H1 (cell line): ENCODE data around the gene GOLGA3. TPM values are rescaled to one million over a fixed set of nuclear protein-coding genes. Genes with fewer than 3 reads are reported as not detected.

Experiments
- ATF2 ChIP-seq: IDR thresholded peaks from 2 replicates; pipeline ENCODE4 v1.6.1; 2012; ENCODE audit warnings: low read length, inconsistent platforms
- CBX5 ChIP-seq: fragments of 300-800, 300-1000 bp; sonication (generic); IDR thresholded peaks from 2 replicates; pipeline ENCODE4 v1.7.1; 2016; ENCODE audit warnings: antibody characterized with exemption, low read length, low read depth
- CTCF ChIP-seq, 3 experiments: IDR thresholded peaks; 1 replicate in 2 of 3; 2 replicates in 1 of 3; pipeline versions ENCODE4 v1.5.1 to v1.6.1; 2011; ENCODE audit warnings: low read length in 3 of 3, mild to moderate bottlenecking in 3 of 3, inconsistent platforms in 2 of 3, low read depth in 1 of 3, moderate library complexity in 1 of 3; ENCODE audit not compliant: insufficient read depth in 1 of 3; ENCODE audit errors: control extremely low read depth in 1 of 3
- E2F6 ChIP-seq: IDR thresholded peaks from 2 replicates; pipeline ENCODE4 v1.6.1; 2012; ENCODE audit warnings: inconsistent platforms
- FOSL1 ChIP-seq: IDR thresholded peaks from 2 replicates; pipeline ENCODE4 v1.6.1; 2011; ENCODE audit warnings: mild to moderate bottlenecking, low read depth, low read length, moderate library complexity; ENCODE audit not compliant: insufficient read depth
- GTF2F1 ChIP-seq: IDR thresholded peaks from 2 replicates; pipeline ENCODE4 v1.6.1; 2012; ENCODE audit warnings: low read depth, low read length, improper control_type of control experiment, borderline replicate concordance
- HDAC2 ChIP-seq, 2 experiments: fragments of 300-600 bp in 1 of 2; sonication (generic) in 1 of 2; IDR thresholded peaks; 2 replicates each; pipeline ENCODE4 v1.6.1; 2011 to 2012; ENCODE audit warnings: low read depth in 2 of 2, low read length in 2 of 2, mild to moderate bottlenecking in 2 of 2, moderate library complexity in 2 of 2, borderline replicate concordance in 1 of 2, inconsistent platforms in 1 of 2
- KDM5A ChIP-seq: fragments of 200-600 bp; IDR thresholded peaks from 2 replicates; pipeline ENCODE4 v1.7.1; 2012; ENCODE audit warnings: mild to moderate bottlenecking, low read length, inconsistent platforms, mixed read lengths
- NRF1 ChIP-seq: IDR thresholded peaks from 2 replicates; pipeline ENCODE4 v1.6.1; 2011; ENCODE audit warnings: mild to moderate bottlenecking, low read depth, low read length, improper control_type of control experiment
- RFX5 ChIP-seq: IDR thresholded peaks from 2 replicates; pipeline ENCODE4 v1.6.1; 2011; ENCODE audit warnings: low read depth, low read length, improper control_type of control experiment, borderline replicate concordance
- SRF ChIP-seq: IDR thresholded peaks from 2 replicates; pipeline ENCODE4 v1.6.1; 2011; ENCODE audit warnings: mild to moderate bottlenecking, low read depth, low read length, moderate library complexity
- TBP ChIP-seq: IDR thresholded peaks from 2 replicates; pipeline ENCODE4 v1.6.1; 2011; ENCODE audit warnings: low read depth, low read length, improper control_type of control experiment
- polyA plus RNA-seq, 7 experiments: library from polyadenylated mRNA; depleted of rRNA in 3 of 7; stranded (reverse) in 5 of 7; unstranded in 2 of 7; fragments of >200 nt in 5 of 7; fragments of 200-250 nt in 2 of 7; gene quantifications; 1 replicate in 5 of 7; 2 replicates in 1 of 7; 4 replicates in 1 of 7; pipeline versions ENCODE4 v1.2.1 to v1.2.3, GENCODE V29; 2011 to 2013; ENCODE audit warnings: missing spikeins in 2 of 7, mixed read lengths in 2 of 7
- total RNA-seq: library from RNA; stranded (reverse); fragmentation: NEBNext Ultra II Directional; extraction: Animal tissue kit (Norgen Biotek cat#: 25700); gene quantifications from 2 replicates; pipeline ENCODE4 v1.2.1, GENCODE V29; 2021

The GOLGA3 gene
- total and polyA plus RNA-seq, 2 of the 8 experiments (the other 6 are each of a cell fraction or from before 2014, with no cell fraction given) = 6.4 to 33.1 TPM

- TF ChIP-seq CTCF (IDR thresholded peaks at IDR 0.05; ENCODE audit: control extremely low read depth in 1 of 3, insufficient read depth in 1 of 3, low read depth in 1 of 3, low read length in 3 of 3) (peak in 1 of 3 experiments; percentile 19; a peak in 2 of 4 replicates), KDM5A (no peak), GTF2F1 (no peak), TBP (peak; percentile 38; the same call in 1 of the 2 replicates), HDAC2 (IDR thresholded peaks at IDR 0.05; ENCODE audit: borderline replicate concordance in 1 of 2, low read depth in 2 of 2, low read length in 2 of 2) (0 out of 4 replicates have a peak, but pooled peaks of 1 of the 2 experiments have one; percentile 13), CBX5 (no peak), E2F6 (peak; percentile 63), ATF2 (no peak), SRF (no peak), FOSL1 (peak; percentile 44; the same call in 1 of the 2 replicates), RFX5 (no peak), NRF1 (no peak)
Observed at GRCh38 chr12:132761921-132762583, 66.6 kb downstream of the GOLGA3 start (continued).
